Measurements from ENCODE around the gene PDE11A. TPM values are rescaled to one million over a fixed set of nuclear protein-coding genes. Genes with fewer than 3 reads are reported as not detected.

Gene PDE11A
- total and polyA plus RNA-seq, 2 of the 8 experiments (the other 6 are each of a cell fraction or from before 2014, with no cell fraction given), result 0.19 to 0.23 TPM

GRCh38 chr2:177923323-177923722 is 149.3 kb downstream of the PDE11A start:
- no peak overlapping the region for H3K18ac ChIP-seq (ENCODE audit: extremely low read depth, low read length)
- H4K5ac ChIP-seq (ENCODE audit: insufficient read length, low read depth, low read length), result no peak overlapping the region
- H2AK5ac ChIP-seq (ENCODE audit: low read depth, low read length), result no peak overlapping the region
- H3K36me3 ChIP-seq (ENCODE audit: control insufficient read depth in 2 of 4, insufficient read depth in 4 of 4, low read length in 3 of 4), result no peaks in the 10 kb centered on the region
- no peak overlapping the region for H3K27ac ChIP-seq (ENCODE audit: low read depth, low read length)
- H2BK20ac ChIP-seq (ENCODE audit: low read length), result no peak overlapping the region
- no peak overlapping the region for H2BK12ac ChIP-seq (ENCODE audit: low read depth, low read length)
- WGBS, 2 experiments (ENCODE audit: extremely low coverage in 1 of 2, insufficient coverage in 1 of 2, insufficient read length in 1 of 2, insufficient replicate concordance in 2 of 2, low coverage in 1 of 2, low lambda C conversion rate in 2 of 2, missing lambda C conversion rate in 1 of 2), result 83% methylated on average over 2 of the region's 2 CpGs; no CpG with 5 or more reads in 1 of the 2 experiments
- H4K20me1 ChIP-seq (replicated peaks in 1 of 2; ENCODE audit: control insufficient read depth in 1 of 2, insufficient read depth in 2 of 2, low read length in 2 of 2), result no peaks in the 10 kb centered on the region
- H4K91ac ChIP-seq (replicated peaks; ENCODE audit: insufficient read length, low read length), result no peak overlapping the region
- H3K56ac ChIP-seq (replicated peaks; ENCODE audit: insufficient read length, low read depth, low read length), result no peak overlapping the region
- H3K79me2 ChIP-seq (ENCODE audit: control insufficient read depth in 1 of 2, insufficient read depth in 2 of 2, low read length in 2 of 2), result no peaks in the 10 kb centered on the region
- H3K23ac ChIP-seq (ENCODE audit: insufficient read length), result no peak overlapping the region
- ChIA-PET POLR2A (ENCODE audit: partially characterized antibody) (no interaction called here), CTCF (ENCODE audit: partially characterized antibody) (interaction anchor here (0.7 to 2.2 kb wide), 3 partner anchors 17 to 106 kb away, joined by 3 to 7 read pairs (median 3); no protein-coding TSS in a partner anchor)
- H2AFZ ChIP-seq (ENCODE audit: low read length), result no peak overlapping the region
- no peak overlapping the region for H3K4ac ChIP-seq (replicated peaks; ENCODE audit: insufficient read length, low read depth, low read length)
- H3K23me2 ChIP-seq (ENCODE audit: low read depth, low read length), result peaks cover 2% of the 10 kb centered on the region; the same call in 1 of the 2 replicates
- no peaks in the 10 kb centered on the region for H3K27me3 ChIP-seq (replicated peaks in 1 of 4; ENCODE audit: control insufficient read depth in 3 of 4, extremely low read depth in 1 of 4, insufficient read depth in 3 of 4, low read length in 3 of 4)
- no peak overlapping the region for H2BK5ac ChIP-seq (ENCODE audit: low read depth, low read length)
- no peak overlapping the region for H3K14ac ChIP-seq (ENCODE audit: insufficient read length)
- no peaks in the 10 kb centered on the region for H3K4me1 ChIP-seq (replicated peaks in 1 of 4; ENCODE audit: control insufficient read depth in 3 of 4, insufficient read depth in 4 of 4, low read length in 3 of 4)
- DNase-seq (ENCODE audit: low read depth in 1 of 2, low spot score in 2 of 2) (no peak), FAIRE-seq (no peak)
- H2BK15ac ChIP-seq (ENCODE audit: low read length), result no peak overlapping the region
- no peak overlapping the region for H3K4me2 ChIP-seq (ENCODE audit: insufficient read depth in 1 of 2, low read depth in 2 of 2, low read length in 2 of 2)
- no peaks in the 10 kb centered on the region for H3K9me3 ChIP-seq (ENCODE audit: insufficient read depth in 2 of 2, low read depth in 1 of 2, low read length in 1 of 2)
- no peak overlapping the region for H4K8ac ChIP-seq (ENCODE audit: extremely low read depth, insufficient read depth, low read length)
- H3K4me3 ChIP-seq (ENCODE audit: extremely low read depth in 1 of 4, insufficient read depth in 2 of 4, low read depth in 3 of 4, low read length in 4 of 4), result no peak overlapping the region
- no peak overlapping the region for H2BK120ac ChIP-seq (replicated peaks; ENCODE audit: low read depth, low read length)
- no peak overlapping the region for H3K9ac ChIP-seq (replicated peaks in 1 of 4; ENCODE audit: extremely low read depth in 1 of 4, low read depth in 3 of 4, low read length in 3 of 4)
- no peaks in the 10 kb centered on the region for H3K79me1 ChIP-seq (ENCODE audit: low read depth, low read length)
- TF ChIP-seq SIN3A (conservative IDR thresholded peaks at IDR 0.05 in 1 of 2, IDR thresholded peaks at IDR 0.05 in 1 of 2; ENCODE audit: low read depth in 1 of 2, low read length in 2 of 2) (no peak), CBX8 (IDR thresholded peaks at IDR 0.05; ENCODE audit: borderline replicate concordance, low read depth, low read length) (no peak), RBBP5 (IDR thresholded peaks at IDR 0.05; ENCODE audit: borderline replicate concordance, low read depth, low read length) (no peak), CREB1 (IDR thresholded peaks at IDR 0.05) (no peak), SRF (IDR thresholded peaks at IDR 0.05; ENCODE audit: low read depth, low read length) (no peak), SAP30 (IDR thresholded peaks at IDR 0.05; ENCODE audit: insufficient read depth, insufficient replicate concordance, low read length) (no peak), RFX5 (IDR thresholded peaks at IDR 0.05; ENCODE audit: borderline replicate concordance, low read depth, low read length) (no peak), JUND (IDR thresholded peaks at IDR 0.05; ENCODE audit: low read length) (no peak), EGR1 (IDR thresholded peaks at IDR 0.05; ENCODE audit: borderline replicate concordance, low read depth, low read length) (no peak), EP300 (IDR thresholded peaks at IDR 0.05; ENCODE audit: borderline replicate concordance in 1 of 2, low read depth in 2 of 2, low read length in 2 of 2) (no peak), GABPA (IDR thresholded peaks at IDR 0.05; ENCODE audit: borderline replicate concordance, insufficient read depth, low read length) (no peak), TAF7 (optimal IDR thresholded peaks at IDR 0.05; ENCODE audit: borderline replicate concordance, low read depth, low read length) (no peak), HDAC6 (IDR thresholded peaks at IDR 0.05; ENCODE audit: low read depth, low read length) (no peak), NANOG (IDR thresholded peaks at IDR 0.05; ENCODE audit: insufficient read depth, low read depth, low read length, poor library complexity, severe bottlenecking) (no peak)

Measured in H1 (cell line).